HepG2 (cell line): Measurements from ENCODE around the gene ABCE1. TPM values are rescaled to one million over a fixed set of nuclear protein-coding genes. Genes with fewer than 3 reads are reported as not detected.
A peak's percentile ranks its signal among the peaks of the same experiment; 100 is the strongest.

Experiments used
- KDM5A ChIP-seq: fragments of 200-600 bp; sonication (generic); IDR thresholded peaks from 2 replicates; pipeline ENCODE4 v1.7.0; 2018; ENCODE audit warnings: antibody characterized with exemption, mild to moderate bottlenecking, low read length, borderline replicate concordance
- MBNL3 ChIP-seq: fragments of 250-450 bp; sonication (Bioruptor Pico); conservative IDR thresholded peaks from 2 replicates; pipeline ENCODE4 v1.8.0; 2022; ENCODE audit warnings: mild to moderate bottlenecking, inconsistent platforms
- NCOA2 ChIP-seq: sonication (generic); formaldehyde crosslinking; IDR thresholded peaks from 2 replicates; pipeline ENCODE4 v1.8.0; 2022; ENCODE audit warnings: inconsistent platforms
- NR2F6 ChIP-seq, 2 experiments: IDR thresholded peaks; 2 replicates each; pipeline ENCODE4 v1.6.1; 2016; ENCODE audit warnings: antibody characterized with exemption in 1 of 2, mild to moderate bottlenecking in 1 of 2
- POLR2AphosphoS2 ChIP-seq: IDR thresholded peaks from 2 replicates; pipeline ENCODE4 v1.6.1; 2011; ENCODE audit warnings: low read depth, low read length, improper control_type of control experiment
- THAP11 ChIP-seq: IDR thresholded peaks from 2 replicates; pipeline ENCODE4 v1.6.1; 2016; ENCODE audit warnings: missing biosample characterization, missing genetic modification reagents
- TOE1 ChIP-seq: sonication (generic); formaldehyde crosslinking; IDR thresholded peaks from 2 replicates; pipeline ENCODE4 v1.4.0; 2020; ENCODE audit warnings: mild to moderate bottlenecking, missing genetic modification reagents
- TOPORS ChIP-seq: sonication (generic); formaldehyde crosslinking; IDR thresholded peaks from 2 replicates; pipeline ENCODE4 v1.8.0; 2023; ENCODE audit warnings: mild to moderate bottlenecking, missing genetic modification reagents
- U2AF2 ChIP-seq: fragments of 200-400 bp; formaldehyde crosslinking; IDR thresholded peaks from 2 replicates; pipeline ENCODE4 v1.6.1; 2017; ENCODE audit warnings: low read depth, mild to moderate bottlenecking, low read length
- ZNF124 ChIP-seq: sonication (generic); formaldehyde crosslinking; IDR thresholded peaks from 2 replicates; pipeline ENCODE4 v1.4.0; 2020; ENCODE audit warnings: missing genetic modification reagents
- ZNF253 ChIP-seq: sonication (generic); formaldehyde crosslinking; IDR thresholded peaks from 2 replicates; pipeline ENCODE4 v1.8.0; 2022; ENCODE audit warnings: mild to moderate bottlenecking, missing genetic modification reagents, borderline replicate concordance
- ZZZ3 ChIP-seq: sonication (generic); formaldehyde crosslinking; IDR thresholded peaks from 2 replicates; pipeline ENCODE4 v1.4.0; 2020; ENCODE audit warnings: missing genetic modification reagents, mild to moderate bottlenecking, borderline replicate concordance
- polyA plus RNA-seq, 8 experiments: library from polyadenylated mRNA; depleted of rRNA in 3 of 8; stranded (reverse) in 7 of 8; unstranded in 1 of 8; fragments of >200 nt; fragmentation: Illumina TruSeq in 4 of 8; extraction: Trizol in 4 of 8; gene quantifications; 2 replicates each; pipeline versions ENCODE4 v1.2.1 to v1.2.3, GENCODE V29; 2011 to 2016; ENCODE audit warnings: low read depth in 4 of 8, missing spikeins in 1 of 8, mixed read lengths in 1 of 8; ENCODE audit not compliant: insufficient read depth in 1 of 8
- total RNA-seq, 5 experiments: library from RNA; depleted of rRNA; stranded (reverse); fragments of >200 nt; fragmentation: Illumina TruSeq; extraction: Trizol; gene quantifications; 2 replicates each; pipeline ENCODE4 v1.2.3, GENCODE V29; 2016; ENCODE audit warnings: low read depth in 1 of 5
- TF ChIP-seq, protein P1 (sequence below): sonication (generic); IDR thresholded peaks from 2 replicates; pipeline ENCODE4 v1.6.1; 2016; ENCODE audit warnings: low read depth, borderline replicate concordance
- TF ChIP-seq, protein P2 (sequence below): IDR thresholded peaks from 2 replicates; pipeline ENCODE4 v1.4.0; 2020; ENCODE audit warnings: mild to moderate bottlenecking, missing genetic modification reagents
- TF ChIP-seq, protein P3 (sequence below): sonication (generic); formaldehyde crosslinking; IDR thresholded peaks from 2 replicates; pipeline ENCODE4 v1.4.0; 2020; ENCODE audit warnings: mild to moderate bottlenecking, low read depth, missing genetic modification reagents
- TF ChIP-seq, protein P4 (sequence below): sonication (generic); formaldehyde crosslinking; IDR thresholded peaks from 2 replicates; pipeline ENCODE4 v1.8.1; 2023; ENCODE audit warnings: mild to moderate bottlenecking, moderate library complexity, missing genetic modification reagents
- TF ChIP-seq, protein P5 (sequence below): sonication (generic); formaldehyde crosslinking; IDR thresholded peaks from 2 replicates; pipeline ENCODE4 v1.4.0; 2020; ENCODE audit warnings: missing genetic modification reagents, borderline replicate concordance

The ABCE1 gene
- total and polyA plus RNA-seq, 2 of the 13 experiments (the other 11 are each of a cell fraction or from before 2014, with no cell fraction given) = 50.8 to 139 TPM

DNA sequence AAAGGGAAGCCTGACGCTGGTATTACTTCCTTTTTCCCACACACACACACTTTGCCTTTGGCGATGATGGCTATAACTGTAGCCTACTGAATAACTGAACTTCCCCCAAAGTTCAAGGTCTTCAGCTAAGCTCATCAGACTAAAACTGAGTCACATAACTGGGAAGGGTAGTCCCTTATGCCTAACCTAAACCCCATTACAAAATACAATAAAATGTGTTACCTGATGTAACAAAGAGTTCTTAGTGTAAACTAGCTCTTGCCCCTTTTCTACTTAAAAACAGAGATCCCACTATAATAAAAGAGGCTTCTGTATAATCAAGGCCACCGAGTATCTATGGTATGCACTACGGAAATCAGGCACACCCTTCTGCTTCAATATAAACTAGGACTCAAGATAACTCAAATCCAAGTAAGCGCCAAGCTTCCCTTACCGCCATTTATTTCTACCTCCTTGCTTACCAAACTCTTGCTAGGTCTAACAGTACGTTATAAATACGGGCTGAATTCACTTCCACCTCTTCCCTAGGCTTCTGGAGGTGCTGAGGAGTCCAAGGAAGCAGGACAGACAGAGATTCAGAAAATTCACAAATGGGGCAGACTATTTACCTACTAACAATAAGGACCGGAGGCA lies 79.9 kb downstream of the ABCE1 start (continued):
- TF ChIP-seq, protein P1, sequence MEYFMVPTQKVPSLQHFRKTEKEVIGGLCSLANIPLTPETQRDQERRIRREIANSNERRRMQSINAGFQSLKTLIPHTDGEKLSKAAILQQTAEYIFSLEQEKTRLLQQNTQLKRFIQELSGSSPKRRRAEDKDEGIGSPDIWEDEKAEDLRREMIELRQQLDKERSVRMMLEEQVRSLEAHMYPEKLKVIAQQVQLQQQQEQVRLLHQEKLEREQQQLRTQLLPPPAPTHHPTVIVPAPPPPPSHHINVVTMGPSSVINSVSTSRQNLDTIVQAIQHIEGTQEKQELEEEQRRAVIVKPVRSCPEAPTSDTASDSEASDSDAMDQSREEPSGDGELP = no peak
- TF ChIP-seq TOPORS (CRISPR knock-in tag) (no peak), ZNF124 (CRISPR knock-in tag) (no peak), NR2F6 (IDR thresholded peaks at IDR 0.05) (no peak), NR2F6 (CRISPR knock-in tag; IDR thresholded peaks at IDR 0.05) (peak; percentile 29; the same call in 1 of the 2 replicates), ZNF253 (CRISPR knock-in tag) (no peak), U2AF2 (no peak), THAP11 (CRISPR knock-in tag) (peak; percentile 40; the same call in 1 of the 2 replicates), TOE1 (CRISPR knock-in tag) (no peak), NCOA2 (CRISPR knock-in tag) (no peak), KDM5A (0 out of 2 replicates have a peak, but pooled peaks have one; percentile 15), ZZZ3 (CRISPR knock-in tag) (no peak), MBNL3 (CRISPR knock-in tag) (no peak), POLR2AphosphoS2 (no peak)
- TF ChIP-seq, protein P2, sequence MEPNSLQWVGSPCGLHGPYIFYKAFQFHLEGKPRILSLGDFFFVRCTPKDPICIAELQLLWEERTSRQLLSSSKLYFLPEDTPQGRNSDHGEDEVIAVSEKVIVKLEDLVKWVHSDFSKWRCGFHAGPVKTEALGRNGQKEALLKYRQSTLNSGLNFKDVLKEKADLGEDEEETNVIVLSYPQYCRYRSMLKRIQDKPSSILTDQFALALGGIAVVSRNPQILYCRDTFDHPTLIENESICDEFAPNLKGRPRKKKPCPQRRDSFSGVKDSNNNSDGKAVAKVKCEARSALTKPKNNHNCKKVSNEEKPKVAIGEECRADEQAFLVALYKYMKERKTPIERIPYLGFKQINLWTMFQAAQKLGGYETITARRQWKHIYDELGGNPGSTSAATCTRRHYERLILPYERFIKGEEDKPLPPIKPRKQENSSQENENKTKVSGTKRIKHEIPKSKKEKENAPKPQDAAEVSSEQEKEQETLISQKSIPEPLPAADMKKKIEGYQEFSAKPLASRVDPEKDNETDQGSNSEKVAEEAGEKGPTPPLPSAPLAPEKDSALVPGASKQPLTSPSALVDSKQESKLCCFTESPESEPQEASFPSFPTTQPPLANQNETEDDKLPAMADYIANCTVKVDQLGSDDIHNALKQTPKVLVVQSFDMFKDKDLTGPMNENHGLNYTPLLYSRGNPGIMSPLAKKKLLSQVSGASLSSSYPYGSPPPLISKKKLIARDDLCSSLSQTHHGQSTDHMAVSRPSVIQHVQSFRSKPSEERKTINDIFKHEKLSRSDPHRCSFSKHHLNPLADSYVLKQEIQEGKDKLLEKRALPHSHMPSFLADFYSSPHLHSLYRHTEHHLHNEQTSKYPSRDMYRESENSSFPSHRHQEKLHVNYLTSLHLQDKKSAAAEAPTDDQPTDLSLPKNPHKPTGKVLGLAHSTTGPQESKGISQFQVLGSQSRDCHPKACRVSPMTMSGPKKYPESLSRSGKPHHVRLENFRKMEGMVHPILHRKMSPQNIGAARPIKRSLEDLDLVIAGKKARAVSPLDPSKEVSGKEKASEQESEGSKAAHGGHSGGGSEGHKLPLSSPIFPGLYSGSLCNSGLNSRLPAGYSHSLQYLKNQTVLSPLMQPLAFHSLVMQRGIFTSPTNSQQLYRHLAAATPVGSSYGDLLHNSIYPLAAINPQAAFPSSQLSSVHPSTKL (CRISPR knock-in tag) = 0 out of 2 replicates have a peak, but pooled peaks have one; percentile 31
- TF ChIP-seq, protein P3, sequence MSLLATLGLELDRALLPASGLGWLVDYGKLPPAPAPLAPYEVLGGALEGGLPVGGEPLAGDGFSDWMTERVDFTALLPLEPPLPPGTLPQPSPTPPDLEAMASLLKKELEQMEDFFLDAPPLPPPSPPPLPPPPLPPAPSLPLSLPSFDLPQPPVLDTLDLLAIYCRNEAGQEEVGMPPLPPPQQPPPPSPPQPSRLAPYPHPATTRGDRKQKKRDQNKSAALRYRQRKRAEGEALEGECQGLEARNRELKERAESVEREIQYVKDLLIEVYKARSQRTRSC (CRISPR knock-in tag) = no peak
- TF ChIP-seq, protein P4, sequence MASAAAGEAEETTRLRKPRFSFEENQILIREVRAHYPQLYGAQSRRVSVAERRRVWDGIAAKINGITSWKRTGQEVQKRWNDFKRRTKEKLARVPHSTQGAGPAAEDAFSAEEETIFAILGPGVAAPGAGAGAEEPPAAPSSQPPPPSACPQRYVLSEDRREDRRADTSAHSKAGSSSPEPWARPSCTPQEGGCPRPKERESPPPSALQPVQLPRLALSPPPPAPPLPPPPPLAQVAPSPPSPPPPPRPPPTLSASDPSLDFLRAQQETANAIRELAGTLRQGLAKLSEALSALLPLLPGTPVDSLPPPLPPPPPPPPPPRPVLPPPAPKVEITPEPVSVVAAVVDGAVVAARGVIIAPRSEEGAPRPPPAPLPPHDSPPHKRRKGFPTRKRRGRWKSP (CRISPR knock-in tag) = peak; percentile 75
- TF ChIP-seq, protein P5, sequence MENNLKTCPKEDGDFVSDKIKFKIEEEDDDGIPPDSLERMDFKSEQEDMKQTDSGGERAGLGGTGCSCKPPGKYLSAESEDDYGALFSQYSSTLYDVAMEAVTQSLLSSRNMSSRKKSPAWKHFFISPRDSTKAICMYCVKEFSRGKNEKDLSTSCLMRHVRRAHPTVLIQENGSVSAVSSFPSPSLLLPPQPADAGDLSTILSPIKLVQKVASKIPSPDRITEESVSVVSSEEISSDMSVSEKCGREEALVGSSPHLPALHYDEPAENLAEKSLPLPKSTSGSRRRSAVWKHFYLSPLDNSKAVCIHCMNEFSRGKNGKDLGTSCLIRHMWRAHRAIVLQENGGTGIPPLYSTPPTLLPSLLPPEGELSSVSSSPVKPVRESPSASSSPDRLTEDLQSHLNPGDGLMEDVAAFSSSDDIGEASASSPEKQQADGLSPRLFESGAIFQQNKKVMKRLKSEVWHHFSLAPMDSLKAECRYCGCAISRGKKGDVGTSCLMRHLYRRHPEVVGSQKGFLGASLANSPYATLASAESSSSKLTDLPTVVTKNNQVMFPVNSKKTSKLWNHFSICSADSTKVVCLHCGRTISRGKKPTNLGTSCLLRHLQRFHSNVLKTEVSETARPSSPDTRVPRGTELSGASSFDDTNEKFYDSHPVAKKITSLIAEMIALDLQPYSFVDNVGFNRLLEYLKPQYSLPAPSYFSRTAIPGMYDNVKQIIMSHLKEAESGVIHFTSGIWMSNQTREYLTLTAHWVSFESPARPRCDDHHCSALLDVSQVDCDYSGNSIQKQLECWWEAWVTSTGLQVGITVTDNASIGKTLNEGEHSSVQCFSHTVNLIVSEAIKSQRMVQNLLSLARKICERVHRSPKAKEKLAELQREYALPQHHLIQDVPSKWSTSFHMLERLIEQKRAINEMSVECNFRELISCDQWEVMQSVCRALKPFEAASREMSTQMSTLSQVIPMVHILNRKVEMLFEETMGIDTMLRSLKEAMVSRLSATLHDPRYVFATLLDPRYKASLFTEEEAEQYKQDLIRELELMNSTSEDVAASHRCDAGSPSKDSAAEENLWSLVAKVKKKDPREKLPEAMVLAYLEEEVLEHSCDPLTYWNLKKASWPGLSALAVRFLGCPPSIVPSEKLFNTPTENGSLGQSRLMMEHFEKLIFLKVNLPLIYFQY (CRISPR knock-in tag) = no peak
